Measurements from ENCODE around the gene SNF8.

GRCh38 chr17:48933035-48933434 is 11.6 kb downstream of the SNF8 start:
- TF ChIP-seq CTCF (IDR thresholded peaks at IDR 0.05; ENCODE audit: insufficient read depth, low read depth, low read length) (no peak), EZH2 (IDR thresholded peaks at IDR 0.05; ENCODE audit: insufficient read depth, low read length) (no peak)
